Measurements from ENCODE around the gene SMIM13. TPM values are rescaled to one million over a fixed set of nuclear protein-coding genes. Genes with fewer than 3 reads are reported as not detected.

Gene SMIM13
- total RNA-seq, 2 donors from 2014 or later = 12.2 TPM

DNA sequence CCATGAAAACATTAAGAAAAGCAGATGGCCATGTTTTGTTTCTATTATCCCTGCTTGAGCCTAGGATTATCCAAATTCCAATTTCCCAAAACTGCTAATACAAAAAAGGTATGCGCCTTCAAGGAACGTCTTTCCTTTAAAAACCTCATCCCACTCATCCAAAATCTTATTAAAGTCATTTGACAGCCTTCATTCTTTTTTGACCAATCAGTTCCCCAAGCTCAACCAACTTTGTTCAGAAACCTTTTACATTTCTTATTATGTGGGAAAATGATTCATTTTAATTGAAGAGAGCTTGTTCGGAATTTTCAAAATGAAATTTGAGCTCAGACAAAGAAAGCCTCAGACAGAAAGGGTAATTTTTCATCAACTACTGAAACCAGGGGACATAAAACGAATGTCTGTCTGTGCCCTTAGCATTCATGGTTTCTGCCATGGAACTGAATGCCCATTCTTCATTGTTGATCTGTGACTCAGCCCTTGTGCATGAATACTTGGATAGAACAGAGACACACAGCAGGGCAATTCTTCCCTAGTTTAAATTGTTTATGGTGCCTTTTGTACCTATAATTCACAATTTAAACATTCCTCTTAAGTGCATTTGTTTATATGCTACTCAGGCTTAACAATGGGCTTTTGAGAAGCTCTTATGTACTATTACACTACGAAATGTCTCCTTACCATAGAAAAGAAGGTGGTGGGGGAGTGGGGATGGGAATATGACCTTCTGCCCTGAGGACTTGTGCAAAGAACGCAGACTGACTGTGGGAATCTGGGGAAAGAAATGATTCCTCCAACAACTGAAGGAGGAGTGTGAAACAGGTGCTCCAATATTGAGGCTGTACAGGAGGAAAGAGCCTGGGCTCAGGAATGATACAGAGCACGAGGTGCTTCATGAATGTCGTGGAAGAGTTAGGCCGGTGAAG is 67.7 kb downstream of the SMIM13 start:
- Histone ChIP-seq H3K36me3 (ENCODE audit: control insufficient read depth, insufficient read depth, low read length) (no peaks in the 10 kb centered on the region), H3K9me3 (ENCODE audit: control insufficient read depth, low read length) (no peaks in the 10 kb centered on the region), H3K9ac (ENCODE audit: extremely low read depth, low read length, poor library complexity, severe bottlenecking) (no peak overlapping the region), H3K4me1 (ENCODE audit: control insufficient read depth, insufficient read depth, low read length) (no peaks in the 10 kb centered on the region), H3K4me3 (ENCODE audit: low read length) (no peak overlapping the region), H3K27ac (ENCODE audit: low read depth, low read length) (peak overlapping the region; percentile 87), H3K27me3 (ENCODE audit: control insufficient read depth, insufficient read depth, low read length, poor library complexity, severe bottlenecking) (no peaks in the 10 kb centered on the region)
- no peak for DNase-seq
- Mint-ChIP-seq H3K27me3 (ENCODE audit: insufficient read depth) (no peaks in the 10 kb centered on the region), H3K36me3 (ENCODE audit: low read depth) (no peaks in the 10 kb centered on the region), H3K4me1 (peaks cover 2% of the 10 kb centered on the region), H3K4me3 (no peak overlapping the region), H3K27ac (no peak overlapping the region), H3K9me3 (no peaks in the 10 kb centered on the region)
- 83 to 89% methylated on average over 8 to 9 of the region's 9 CpGs for WGBS, 2 experiments (ENCODE audit: insufficient coverage in 1 of 2, insufficient read length in 1 of 2)
- TF ChIP-seq, protein P1, sequence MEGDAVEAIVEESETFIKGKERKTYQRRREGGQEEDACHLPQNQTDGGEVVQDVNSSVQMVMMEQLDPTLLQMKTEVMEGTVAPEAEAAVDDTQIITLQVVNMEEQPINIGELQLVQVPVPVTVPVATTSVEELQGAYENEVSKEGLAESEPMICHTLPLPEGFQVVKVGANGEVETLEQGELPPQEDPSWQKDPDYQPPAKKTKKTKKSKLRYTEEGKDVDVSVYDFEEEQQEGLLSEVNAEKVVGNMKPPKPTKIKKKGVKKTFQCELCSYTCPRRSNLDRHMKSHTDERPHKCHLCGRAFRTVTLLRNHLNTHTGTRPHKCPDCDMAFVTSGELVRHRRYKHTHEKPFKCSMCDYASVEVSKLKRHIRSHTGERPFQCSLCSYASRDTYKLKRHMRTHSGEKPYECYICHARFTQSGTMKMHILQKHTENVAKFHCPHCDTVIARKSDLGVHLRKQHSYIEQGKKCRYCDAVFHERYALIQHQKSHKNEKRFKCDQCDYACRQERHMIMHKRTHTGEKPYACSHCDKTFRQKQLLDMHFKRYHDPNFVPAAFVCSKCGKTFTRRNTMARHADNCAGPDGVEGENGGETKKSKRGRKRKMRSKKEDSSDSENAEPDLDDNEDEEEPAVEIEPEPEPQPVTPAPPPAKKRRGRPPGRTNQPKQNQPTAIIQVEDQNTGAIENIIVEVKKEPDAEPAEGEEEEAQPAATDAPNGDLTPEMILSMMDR (conservative IDR thresholded peaks at IDR 0.05) = no peak

DNA sequence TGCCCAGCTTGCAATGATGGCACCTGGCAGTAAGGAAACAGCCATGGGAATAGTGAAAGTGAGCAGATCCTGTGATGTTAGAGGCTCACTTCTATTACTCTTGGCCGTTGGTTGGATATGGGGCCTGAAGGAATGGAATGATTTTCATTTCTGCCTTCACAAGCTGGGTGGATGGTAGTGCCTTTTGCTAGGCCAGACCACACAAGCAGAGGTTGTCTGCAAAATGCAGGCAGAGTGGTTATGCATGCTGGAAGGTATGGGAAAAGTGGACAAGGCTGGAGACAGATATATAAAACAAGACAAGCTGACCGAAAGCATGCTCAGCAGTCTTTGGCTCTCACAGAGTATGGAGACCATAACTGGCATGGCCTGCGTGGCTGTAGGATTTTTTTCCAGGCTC is 68.6 kb downstream of the SMIM13 start:
- peak overlapping the region; percentile 87 for H3K27ac ChIP-seq (ENCODE audit: low read depth, low read length)
- Mint-ChIP-seq H3K4me3 (no peak overlapping the region), H3K27me3 (ENCODE audit: insufficient read depth) (no peaks in the 10 kb centered on the region), H3K36me3 (ENCODE audit: low read depth) (no peaks in the 10 kb centered on the region), H3K27ac (no peak overlapping the region), H3K9me3 (no peaks in the 10 kb centered on the region), H3K4me1 (peaks cover 2% of the 10 kb centered on the region)
- no peak overlapping the region for H3K9ac ChIP-seq (ENCODE audit: extremely low read depth, low read length, poor library complexity, severe bottlenecking)
- 94 to 96% methylated on average over 3 of the region's 3 CpGs for WGBS, 2 experiments (ENCODE audit: insufficient coverage in 1 of 2, insufficient read length in 1 of 2)
- DNase-seq = no peak
- no peaks in the 10 kb centered on the region for H3K27me3 ChIP-seq (ENCODE audit: control insufficient read depth, insufficient read depth, low read length, poor library complexity, severe bottlenecking)
- TF ChIP-seq, protein P1 (conservative IDR thresholded peaks at IDR 0.05) = no peak
- H3K4me1 ChIP-seq (ENCODE audit: control insufficient read depth, insufficient read depth, low read length) = no peaks in the 10 kb centered on the region
- no peaks in the 10 kb centered on the region for H3K9me3 ChIP-seq (ENCODE audit: control insufficient read depth, low read length)
- no peak overlapping the region for H3K4me3 ChIP-seq (ENCODE audit: low read length)
- H3K36me3 ChIP-seq (ENCODE audit: control insufficient read depth, insufficient read depth, low read length) = no peaks in the 10 kb centered on the region

DNA sequence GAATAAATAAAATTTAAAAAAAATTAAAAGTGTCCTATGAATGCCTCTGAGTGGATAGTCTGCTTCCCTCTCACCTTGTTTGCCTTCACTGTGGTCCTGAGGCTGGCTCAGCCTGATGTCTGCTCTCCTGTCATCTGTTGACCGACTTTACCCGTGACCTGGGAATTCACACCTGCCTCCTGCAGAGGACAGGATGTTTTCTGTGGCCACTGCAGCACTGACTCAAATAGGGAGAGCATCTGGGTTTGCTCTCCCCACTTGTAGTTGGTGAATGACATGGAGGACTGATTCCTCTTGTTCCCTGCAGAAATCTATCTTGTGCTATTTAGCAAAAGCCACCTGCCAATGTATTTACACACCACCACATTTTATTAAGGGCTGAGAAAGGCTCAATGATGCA is 70.3 kb downstream of the SMIM13 start:
- Histone ChIP-seq H3K36me3 (ENCODE audit: control insufficient read depth, insufficient read depth, low read length) (no peaks in the 10 kb centered on the region), H3K4me3 (ENCODE audit: low read length) (no peak overlapping the region), H3K9me3 (ENCODE audit: control insufficient read depth, low read length) (no peaks in the 10 kb centered on the region), H3K27ac (ENCODE audit: low read depth, low read length) (no peak overlapping the region), H3K4me1 (ENCODE audit: control insufficient read depth, insufficient read depth, low read length) (no peaks in the 10 kb centered on the region), H3K9ac (ENCODE audit: extremely low read depth, low read length, poor library complexity, severe bottlenecking) (no peak overlapping the region), H3K27me3 (ENCODE audit: control insufficient read depth, insufficient read depth, low read length, poor library complexity, severe bottlenecking) (no peaks in the 10 kb centered on the region)
- Mint-ChIP-seq H3K4me1 (peaks cover 2% of the 10 kb centered on the region), H3K27me3 (ENCODE audit: insufficient read depth) (no peaks in the 10 kb centered on the region), H3K9me3 (no peaks in the 10 kb centered on the region), H3K27ac (no peak overlapping the region), H3K4me3 (no peak overlapping the region), H3K36me3 (ENCODE audit: low read depth) (no peaks in the 10 kb centered on the region)
- TF ChIP-seq, protein P1 (conservative IDR thresholded peaks at IDR 0.05) = no peak
- DNase-seq = no peak
- 89% methylated on average over 2 of the region's 2 CpGs; no CpG with 5 or more reads in 1 of the 2 experiments for WGBS, 2 experiments (ENCODE audit: insufficient coverage in 1 of 2, insufficient read length in 1 of 2)
